K562 (cell line): ENCODE measurements around the gene GAB2. TPM values are rescaled to one million over a fixed set of nuclear protein-coding genes. Genes with fewer than 3 reads are reported as not detected.

Experiments
- ASH1L ChIP-seq: fragments of 450-650 bp; IDR thresholded peaks from 2 replicates; pipeline ENCODE4 v1.6.1; 2018; ENCODE audit warnings: borderline replicate concordance, mild to moderate bottlenecking, low read depth; ENCODE audit not compliant: partially characterized antibody
- FOXJ3 ChIP-seq: sonication (generic); formaldehyde crosslinking; IDR thresholded peaks from 2 replicates; pipeline ENCODE4 v1.4.0; 2020; ENCODE audit warnings: mild to moderate bottlenecking, missing genetic modification reagents
- GTF2A2 ChIP-seq: IDR thresholded peaks from 2 replicates; pipeline ENCODE4 v1.6.1; 2016; ENCODE audit warnings: mild to moderate bottlenecking, missing genetic modification characterization, missing compliant biosample characterization
- SAP30 ChIP-seq: fragments of 200-600 bp; sonication (generic); IDR thresholded peaks from 2 replicates; pipeline ENCODE4 v1.6.1; 2012; ENCODE audit warnings: borderline replicate concordance, low read depth, mild to moderate bottlenecking, moderate library complexity, low read length, control low read depth, inconsistent platforms; ENCODE audit not compliant: insufficient read depth, poor library complexity, severe bottlenecking
- SMARCC2 ChIP-seq: fragments of 450-650 bp; IDR thresholded peaks from 2 replicates; pipeline ENCODE4 v1.6.1; 2017; ENCODE audit warnings: antibody characterized with exemption, moderate library complexity, mild to moderate bottlenecking, low read depth
- THRAP3 ChIP-seq: fragments of 450-650 bp; IDR thresholded peaks from 2 replicates; pipeline ENCODE4 v1.6.1; 2016; ENCODE audit warnings: mild to moderate bottlenecking, inconsistent platforms, borderline replicate concordance
- YBX1 ChIP-seq: fragments of 450-650 bp; IDR thresholded peaks from 2 replicates; pipeline ENCODE4 v1.7.1; 2016; ENCODE audit warnings: mild to moderate bottlenecking
- ZNF444 ChIP-seq: fragments of 250-450 bp; sonication (Bioruptor Pico); IDR thresholded peaks from 2 replicates; pipeline ENCODE4 v1.4.0; 2020; ENCODE audit warnings: mild to moderate bottlenecking, moderate library complexity
- ZNF75A ChIP-seq: fragments of 450-650 bp; formaldehyde crosslinking; IDR thresholded peaks from 2 replicates; pipeline ENCODE4 v1.4.0; 2020; ENCODE audit warnings: mild to moderate bottlenecking
- polyA plus RNA-seq, 8 experiments: library from polyadenylated mRNA; depleted of rRNA in 4 of 8; stranded (reverse) in 5 of 8; unstranded in 3 of 8; fragments of >200 nt; fragmentation: Nextera tagmentation in 2 of 8; fragmentation: Illumina TruSeq in 1 of 8; extraction: Ambion mirVana in 2 of 8; extraction: Trizol in 1 of 8; gene quantifications; 2 replicates each; pipeline versions ENCODE4 v1.2.1 to v1.2.3, GENCODE V29; 2011 to 2014; ENCODE audit warnings: inconsistent platforms in 1 of 8, missing spikeins in 1 of 8
- total RNA-seq, 7 experiments: library from RNA; depleted of rRNA in 6 of 7; stranded (reverse); fragments of >200 nt in 6 of 7; fragmentation: Illumina TruSeq in 2 of 7; extraction: Trizol in 2 of 7; gene quantifications; 2 replicates each; pipeline versions ENCODE4 v1.2.1 to v1.2.3, GENCODE V29; 2011 to 2021; ENCODE audit warnings: low replicate concordance in 1 of 7
- TF ChIP-seq, protein P1 (sequence below): IDR thresholded peaks from 2 replicates; pipeline ENCODE4 v1.6.1; 2014; ENCODE audit warnings: antibody characterized with exemption
- TF ChIP-seq, protein P2 (sequence below): fragments of 450-650 bp; IDR thresholded peaks from 2 replicates; pipeline ENCODE4 v1.6.1; 2016
- TF ChIP-seq, protein P3 (sequence below), 3 experiments: fragments of 200-800 bp in 1 of 3; fragments of 250-450 bp in 1 of 3; fragments of 450-650 bp in 1 of 3; sonication (Bioruptor Pico) in 1 of 3; sonication (Bioruptor generic) in 1 of 3; formaldehyde crosslinking in 1 of 3; IDR thresholded peaks; 2 replicates each; pipeline versions ENCODE4 v1.6.1 to v1.8.0; 2016 to 2022; ENCODE audit warnings: mild to moderate bottlenecking in 2 of 3, missing genetic modification characterization in 2 of 3, missing compliant biosample characterization in 1 of 3, moderate library complexity in 1 of 3
- TF ChIP-seq, protein P4 (sequence below): fragments of 450-650 bp; IDR thresholded peaks from 2 replicates; pipeline ENCODE4 v1.7.0; 2016; ENCODE audit warnings: borderline replicate concordance

Gene GAB2
- total and polyA plus RNA-seq, 9 of the 15 experiments (the other 6 are each of a cell fraction or from before 2014, with no cell fraction given) = 2.3 to 35.2 (median 16.1) TPM

DNA sequence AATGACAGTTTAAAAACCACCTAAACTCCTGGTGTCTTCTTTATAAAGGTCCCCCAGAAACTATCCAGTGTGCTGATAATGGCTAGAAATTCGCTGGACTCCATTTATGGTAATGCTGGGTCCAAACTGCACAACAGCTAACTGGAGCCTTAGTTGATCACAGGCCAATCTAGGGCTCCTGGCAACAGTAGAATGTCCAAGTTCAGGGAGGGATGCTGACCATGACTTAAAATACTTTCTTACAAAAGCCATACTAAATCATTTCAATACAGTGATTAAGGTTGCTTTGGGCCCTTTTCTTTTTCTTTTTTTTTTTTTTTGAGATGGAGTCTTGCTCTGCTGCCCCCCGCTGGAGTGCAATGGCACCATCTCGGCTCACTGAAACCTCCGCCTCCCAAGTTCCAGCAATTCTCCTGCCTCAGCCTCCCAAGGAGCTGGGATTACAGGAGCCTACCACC lies 14.5 kb upstream of the GAB2 start (continued):
- TF ChIP-seq, protein P1, sequence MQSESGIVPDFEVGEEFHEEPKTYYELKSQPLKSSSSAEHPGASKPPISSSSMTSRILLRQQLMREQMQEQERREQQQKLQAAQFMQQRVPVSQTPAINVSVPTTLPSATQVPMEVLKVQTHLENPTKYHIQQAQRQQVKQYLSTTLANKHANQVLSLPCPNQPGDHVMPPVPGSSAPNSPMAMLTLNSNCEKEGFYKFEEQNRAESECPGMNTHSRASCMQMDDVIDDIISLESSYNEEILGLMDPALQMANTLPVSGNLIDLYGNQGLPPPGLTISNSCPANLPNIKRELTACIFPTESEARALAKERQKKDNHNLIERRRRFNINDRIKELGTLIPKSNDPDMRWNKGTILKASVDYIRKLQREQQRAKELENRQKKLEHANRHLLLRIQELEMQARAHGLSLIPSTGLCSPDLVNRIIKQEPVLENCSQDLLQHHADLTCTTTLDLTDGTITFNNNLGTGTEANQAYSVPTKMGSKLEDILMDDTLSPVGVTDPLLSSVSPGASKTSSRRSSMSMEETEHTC = no peak
- TF ChIP-seq ZNF444 (CRISPR knock-in tag) (no peak), SMARCC2 (0 out of 2 replicates have a peak, but pooled peaks have one; percentile 31), GTF2A2 (no peak), YBX1 (no peak), FOXJ3 (CRISPR knock-in tag) (no peak), ASH1L (no peak), THRAP3 (no peak), SAP30 (no peak), ZNF75A (no peak)
- TF ChIP-seq, protein P2, sequence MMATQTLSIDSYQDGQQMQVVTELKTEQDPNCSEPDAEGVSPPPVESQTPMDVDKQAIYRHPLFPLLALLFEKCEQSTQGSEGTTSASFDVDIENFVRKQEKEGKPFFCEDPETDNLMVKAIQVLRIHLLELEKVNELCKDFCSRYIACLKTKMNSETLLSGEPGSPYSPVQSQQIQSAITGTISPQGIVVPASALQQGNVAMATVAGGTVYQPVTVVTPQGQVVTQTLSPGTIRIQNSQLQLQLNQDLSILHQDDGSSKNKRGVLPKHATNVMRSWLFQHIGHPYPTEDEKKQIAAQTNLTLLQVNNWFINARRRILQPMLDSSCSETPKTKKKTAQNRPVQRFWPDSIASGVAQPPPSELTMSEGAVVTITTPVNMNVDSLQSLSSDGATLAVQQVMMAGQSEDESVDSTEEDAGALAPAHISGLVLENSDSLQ = no peak
- TF ChIP-seq, protein P3, sequence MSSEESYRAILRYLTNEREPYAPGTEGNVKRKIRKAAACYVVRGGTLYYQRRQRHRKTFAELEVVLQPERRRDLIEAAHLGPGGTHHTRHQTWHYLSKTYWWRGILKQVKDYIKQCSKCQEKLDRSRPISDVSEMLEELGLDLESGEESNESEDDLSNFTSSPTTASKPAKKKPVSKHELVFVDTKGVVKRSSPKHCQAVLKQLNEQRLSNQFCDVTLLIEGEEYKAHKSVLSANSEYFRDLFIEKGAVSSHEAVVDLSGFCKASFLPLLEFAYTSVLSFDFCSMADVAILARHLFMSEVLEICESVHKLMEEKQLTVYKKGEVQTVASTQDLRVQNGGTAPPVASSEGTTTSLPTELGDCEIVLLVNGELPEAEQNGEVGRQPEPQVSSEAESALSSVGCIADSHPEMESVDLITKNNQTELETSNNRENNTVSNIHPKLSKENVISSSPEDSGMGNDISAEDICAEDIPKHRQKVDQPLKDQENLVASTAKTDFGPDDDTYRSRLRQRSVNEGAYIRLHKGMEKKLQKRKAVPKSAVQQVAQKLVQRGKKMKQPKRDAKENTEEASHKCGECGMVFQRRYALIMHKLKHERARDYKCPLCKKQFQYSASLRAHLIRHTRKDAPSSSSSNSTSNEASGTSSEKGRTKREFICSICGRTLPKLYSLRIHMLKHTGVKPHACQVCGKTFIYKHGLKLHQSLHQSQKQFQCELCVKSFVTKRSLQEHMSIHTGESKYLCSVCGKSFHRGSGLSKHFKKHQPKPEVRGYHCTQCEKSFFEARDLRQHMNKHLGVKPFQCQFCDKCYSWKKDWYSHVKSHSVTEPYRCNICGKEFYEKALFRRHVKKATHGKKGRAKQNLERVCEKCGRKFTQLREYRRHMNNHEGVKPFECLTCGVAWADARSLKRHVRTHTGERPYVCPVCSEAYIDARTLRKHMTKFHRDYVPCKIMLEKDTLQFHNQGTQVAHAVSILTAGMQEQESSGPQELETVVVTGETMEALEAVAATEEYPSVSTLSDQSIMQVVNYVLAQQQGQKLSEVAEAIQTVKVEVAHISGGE (CRISPR knock-in tag; IDR thresholded peaks at IDR 0.05) = peak in 1 of 3 experiments; percentile 76; a peak in 2 of 6 replicates
- TF ChIP-seq, protein P4, sequence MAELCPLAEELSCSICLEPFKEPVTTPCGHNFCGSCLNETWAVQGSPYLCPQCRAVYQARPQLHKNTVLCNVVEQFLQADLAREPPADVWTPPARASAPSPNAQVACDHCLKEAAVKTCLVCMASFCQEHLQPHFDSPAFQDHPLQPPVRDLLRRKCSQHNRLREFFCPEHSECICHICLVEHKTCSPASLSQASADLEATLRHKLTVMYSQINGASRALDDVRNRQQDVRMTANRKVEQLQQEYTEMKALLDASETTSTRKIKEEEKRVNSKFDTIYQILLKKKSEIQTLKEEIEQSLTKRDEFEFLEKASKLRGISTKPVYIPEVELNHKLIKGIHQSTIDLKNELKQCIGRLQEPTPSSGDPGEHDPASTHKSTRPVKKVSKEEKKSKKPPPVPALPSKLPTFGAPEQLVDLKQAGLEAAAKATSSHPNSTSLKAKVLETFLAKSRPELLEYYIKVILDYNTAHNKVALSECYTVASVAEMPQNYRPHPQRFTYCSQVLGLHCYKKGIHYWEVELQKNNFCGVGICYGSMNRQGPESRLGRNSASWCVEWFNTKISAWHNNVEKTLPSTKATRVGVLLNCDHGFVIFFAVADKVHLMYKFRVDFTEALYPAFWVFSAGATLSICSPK = no peak
